ENCODE measurements around the gene ALG14. TPM values are rescaled to one million over a fixed set of nuclear protein-coding genes. Genes with fewer than 3 reads are reported as not detected.

Gene ALG14
- total and polyA plus RNA-seq, 2 donors (not counting 3 experiments of a cell fraction or from before 2014, with no cell fraction given): 2.6 to 8.6 TPM

GRCh38 chr1:95108792-95109191 lies 36.0 kb upstream of the ALG14 start:
- DNase-seq (ENCODE audit: low read depth, low spot score) (no peak), FAIRE-seq (no peak)
- Histone ChIP-seq H3K9me3 (replicated peaks; ENCODE audit: control insufficient read depth, insufficient read depth, low read length) (no peaks in the 10 kb centered on the region), H2AFZ (ENCODE audit: low read depth, low read length) (no peak overlapping the region), H3K4me3 (replicated peaks in 1 of 3; ENCODE audit: insufficient read depth in 1 of 3, low read depth in 1 of 3, low read length in 3 of 3) (no peak overlapping the region), H4K20me1 (replicated peaks; ENCODE audit: control insufficient read depth, extremely low read depth, insufficient read depth, low read length) (no peaks in the 10 kb centered on the region), H3K9ac (replicated peaks; ENCODE audit: extremely low read depth, insufficient read depth, low read length) (no peak overlapping the region), H3K4me2 (ENCODE audit: insufficient read depth, low read length) (no peak overlapping the region), H3K27ac (ENCODE audit: insufficient read depth, low read depth, low read length) (no peak overlapping the region), H3K4me1 (ENCODE audit: control insufficient read depth, extremely low read depth, insufficient read depth, low read length) (no peaks in the 10 kb centered on the region), H3K36me3 (ENCODE audit: control insufficient read depth in 2 of 2, extremely low read depth in 1 of 2, insufficient read depth in 2 of 2, low read length in 2 of 2) (no peaks in the 10 kb centered on the region), H3K27me3 (ENCODE audit: control insufficient read depth in 2 of 2, insufficient read depth in 2 of 2, low read length in 2 of 2) (peaks cover 6 to 8% of the 10 kb centered on the region in 2 experiments), H3K79me2 (ENCODE audit: control insufficient read depth, insufficient read depth, low read length) (no peaks in the 10 kb centered on the region), H3K9me1 (replicated peaks; ENCODE audit: control insufficient read depth, extremely low read depth, insufficient read depth, low read length) (no peaks in the 10 kb centered on the region)
- POLR2A ChIA-PET: no interaction called here
- dilution Hi-C loops (cut with MboI; ENCODE audit: extremely low pct_ligation_motif_present, low sequenced_read_pairs) (no loop called here), intact Hi-C loops (cut with micrococcal nuclease) (no loop called here)
- BruUV-seq (replicated peaks): no TSS peak
- CTCF ChIA-PET: no interaction called here
- no peak for TF ChIP-seq POLR2A (IDR thresholded peaks at IDR 0.05; ENCODE audit: low read depth, low read length)
- no peak for TF ChIP-seq FOS (IDR thresholded peaks at IDR 0.05; ENCODE audit: borderline replicate concordance, insufficient read depth, low read length)
- TF ChIP-seq POLR2AphosphoS5 (IDR thresholded peaks at IDR 0.05; ENCODE audit: insufficient read depth, low read depth, low read length): no peak
- no peak for TF ChIP-seq MYC (IDR thresholded peaks at IDR 0.05; ENCODE audit: low read depth, low read length)

DNA sequence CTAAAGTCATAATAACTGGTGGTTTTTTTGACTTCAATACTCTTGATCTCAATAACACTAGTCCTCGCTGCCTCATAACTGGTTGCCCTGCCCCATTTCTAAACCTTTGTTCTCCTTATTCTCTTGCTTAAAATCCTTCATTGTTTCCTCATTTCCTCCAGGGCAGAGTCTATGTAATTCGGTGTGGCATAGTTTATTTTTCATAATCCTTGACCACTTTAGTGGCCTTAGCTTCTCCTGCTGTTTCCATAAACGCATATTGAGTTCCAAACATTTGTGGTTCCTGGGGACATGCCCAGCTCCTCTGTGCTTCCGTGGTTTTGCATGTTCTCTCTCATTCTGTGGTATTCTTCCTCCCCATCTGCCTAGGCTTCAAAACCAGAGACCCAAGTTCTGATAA lies 25.4 kb upstream of the ALG14 start:
- TF ChIP-seq, protein P1, sequence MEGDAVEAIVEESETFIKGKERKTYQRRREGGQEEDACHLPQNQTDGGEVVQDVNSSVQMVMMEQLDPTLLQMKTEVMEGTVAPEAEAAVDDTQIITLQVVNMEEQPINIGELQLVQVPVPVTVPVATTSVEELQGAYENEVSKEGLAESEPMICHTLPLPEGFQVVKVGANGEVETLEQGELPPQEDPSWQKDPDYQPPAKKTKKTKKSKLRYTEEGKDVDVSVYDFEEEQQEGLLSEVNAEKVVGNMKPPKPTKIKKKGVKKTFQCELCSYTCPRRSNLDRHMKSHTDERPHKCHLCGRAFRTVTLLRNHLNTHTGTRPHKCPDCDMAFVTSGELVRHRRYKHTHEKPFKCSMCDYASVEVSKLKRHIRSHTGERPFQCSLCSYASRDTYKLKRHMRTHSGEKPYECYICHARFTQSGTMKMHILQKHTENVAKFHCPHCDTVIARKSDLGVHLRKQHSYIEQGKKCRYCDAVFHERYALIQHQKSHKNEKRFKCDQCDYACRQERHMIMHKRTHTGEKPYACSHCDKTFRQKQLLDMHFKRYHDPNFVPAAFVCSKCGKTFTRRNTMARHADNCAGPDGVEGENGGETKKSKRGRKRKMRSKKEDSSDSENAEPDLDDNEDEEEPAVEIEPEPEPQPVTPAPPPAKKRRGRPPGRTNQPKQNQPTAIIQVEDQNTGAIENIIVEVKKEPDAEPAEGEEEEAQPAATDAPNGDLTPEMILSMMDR (IDR thresholded peaks at IDR 0.05; ENCODE audit: extremely low read depth in 1 of 2, insufficient read depth in 1 of 2, low read depth in 1 of 2, low read length in 2 of 2): no peak
- Histone ChIP-seq H3K27ac (ENCODE audit: insufficient read depth, low read depth, low read length) (no peak overlapping the region), H3K27me3 (ENCODE audit: control insufficient read depth in 2 of 2, insufficient read depth in 2 of 2, low read length in 2 of 2) (peaks cover 0 to 7% of the 10 kb centered on the region in 2 experiments), H3K4me3 (replicated peaks in 1 of 3; ENCODE audit: insufficient read depth in 1 of 3, low read depth in 1 of 3, low read length in 3 of 3) (no peak overlapping the region), H3K4me1 (ENCODE audit: control insufficient read depth, extremely low read depth, insufficient read depth, low read length) (no peaks in the 10 kb centered on the region), H3K9ac (replicated peaks; ENCODE audit: extremely low read depth, insufficient read depth, low read length) (no peak overlapping the region), H2AFZ (ENCODE audit: low read depth, low read length) (no peak overlapping the region), H4K20me1 (replicated peaks; ENCODE audit: control insufficient read depth, extremely low read depth, insufficient read depth, low read length) (no peaks in the 10 kb centered on the region), H3K9me1 (replicated peaks; ENCODE audit: control insufficient read depth, extremely low read depth, insufficient read depth, low read length) (no peaks in the 10 kb centered on the region), H3K79me2 (ENCODE audit: control insufficient read depth, insufficient read depth, low read length) (no peaks in the 10 kb centered on the region), H3K9me3 (replicated peaks; ENCODE audit: control insufficient read depth, insufficient read depth, low read length) (no peaks in the 10 kb centered on the region), H3K4me2 (ENCODE audit: insufficient read depth, low read length) (no peak overlapping the region), H3K36me3 (ENCODE audit: control insufficient read depth in 2 of 2, extremely low read depth in 1 of 2, insufficient read depth in 2 of 2, low read length in 2 of 2) (no peaks in the 10 kb centered on the region)
- DNase-seq (ENCODE audit: low read depth, low spot score): no peak
- ChIA-PET POLR2A (no interaction called here), CTCF (no interaction called here)
- no peak for FAIRE-seq
- dilution Hi-C loops (cut with MboI; ENCODE audit: extremely low pct_ligation_motif_present, low sequenced_read_pairs) (no loop called here), intact Hi-C loops (cut with micrococcal nuclease) (no loop called here)
- no TSS peak for BruUV-seq (replicated peaks)

Data from endothelial cell of umbilical vein (primary cell).